Right forelimb (tissue), 1 donor: Measurements from ENCODE around the gene C16orf90.

Experiments used
- DNase-seq: peaks from one replicate; pipeline ENCODE4 v3.0.0-alpha.2; 2018

The C16orf90 gene

GRCh38 chr16:3460585-3460984 lies 34.7 kb downstream of the C16orf90 start:
- no peak for DNase-seq

GRCh38 chr16:3460121-3460520 lies 35.2 kb downstream of the C16orf90 start:
- no peak for DNase-seq

- DNase-seq, result no peak
These were observed 35.7 kb downstream of the C16orf90 start for GRCh38 chr16:3459401-3460090.

- no peak for DNase-seq
These were observed 36.4 kb downstream of the C16orf90 start for GRCh38 chr16:3458852-3459361.

GRCh38 chr16:3458278-3458851 lies 36.9 kb downstream of the C16orf90 start:
- peak; percentile 57 for DNase-seq

- DNase-seq, result peak; percentile 95
These were observed 37.6 kb downstream of the C16orf90 start for GRCh38 chr16:3457434-3458252.

GRCh38 chr16:3454631-3455147 lies 40.6 kb downstream of the C16orf90 start:
- DNase-seq, result no peak

GRCh38 chr16:3454093-3454492 lies 41.2 kb downstream of the C16orf90 start:
- DNase-seq, result no peak

GRCh38 chr16:3444032-3444388 lies 51.3 kb downstream of the C16orf90 start:
- DNase-seq, result no peak
